Stimulated activated CD4-positive, alpha-beta T cell treated with anti-CD3 and anti-CD28 coated beads, Interleukin-1b, Interleukin-23, amount 100 ng/mL, for 48 hours (primary cell): ENCODE measurements around the gene BUD23.
"Not testable (repeated sequence)": the region's sequence is repeated elsewhere in the genome, so short reads cannot be mapped to it uniquely, and the experiment has no call there.

Experiments
- DNase-seq: peaks from one replicate; pipeline ENCODE4 v3.0.0-alpha.2; 2020

Gene BUD23, protein sequence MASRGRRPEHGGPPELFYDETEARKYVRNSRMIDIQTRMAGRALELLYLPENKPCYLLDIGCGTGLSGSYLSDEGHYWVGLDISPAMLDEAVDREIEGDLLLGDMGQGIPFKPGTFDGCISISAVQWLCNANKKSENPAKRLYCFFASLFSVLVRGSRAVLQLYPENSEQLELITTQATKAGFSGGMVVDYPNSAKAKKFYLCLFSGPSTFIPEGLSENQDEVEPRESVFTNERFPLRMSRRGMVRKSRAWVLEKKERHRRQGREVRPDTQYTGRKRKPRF

DNA sequence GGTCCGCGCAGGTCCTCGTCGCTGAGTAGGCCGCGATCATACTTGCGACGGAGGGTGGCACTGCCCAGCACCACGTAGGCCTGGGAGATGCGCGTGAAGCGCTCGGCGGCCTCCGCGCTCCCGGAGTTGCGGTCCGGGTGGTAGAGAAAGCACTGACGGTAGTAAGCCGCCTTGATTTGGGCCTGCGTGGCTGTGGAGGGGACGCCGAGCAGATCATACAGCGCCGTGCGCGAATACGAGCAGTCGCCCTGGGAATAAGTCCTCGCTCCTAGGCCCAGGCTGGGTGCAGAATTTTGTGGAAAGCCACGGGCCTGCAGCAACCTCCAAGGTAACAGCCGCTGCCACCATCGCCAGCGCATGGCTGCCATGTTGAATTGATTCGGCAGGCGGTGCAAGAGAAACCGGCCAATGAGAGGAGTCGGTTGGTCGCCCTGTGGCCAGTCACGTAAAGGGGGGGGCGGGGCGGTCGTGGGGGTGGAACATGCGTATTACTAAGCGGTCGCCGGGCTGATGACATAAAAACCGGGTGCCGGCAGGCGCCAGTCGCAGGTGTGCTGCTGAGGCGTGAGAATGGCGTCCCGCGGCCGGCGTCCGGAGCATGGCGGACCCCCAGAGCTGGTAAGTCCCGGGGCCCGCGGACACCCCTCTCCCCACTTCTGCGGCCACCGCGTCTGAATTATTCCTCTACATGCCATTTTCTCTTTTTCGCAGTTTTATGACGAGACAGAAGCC, at the start of gene BUD23, which contains the start of gene DNAJC30:
TSS of gene BUD23 (plus strand) at position 542 of the 732 bp plus-strand sequence. CDS start at position 571, 29 bp downstream.
TSS of gene DNAJC30 (minus strand) at position 398 of the 732 bp plus-strand sequence. CDS start at position 368, 30 bp downstream.
- peak; percentile 97 for DNase-seq

- DNase-seq, result no peak
Measured at GRCh38 chr7:73633844-73634243, 49.6 kb upstream of the BUD23 start.

DNA sequence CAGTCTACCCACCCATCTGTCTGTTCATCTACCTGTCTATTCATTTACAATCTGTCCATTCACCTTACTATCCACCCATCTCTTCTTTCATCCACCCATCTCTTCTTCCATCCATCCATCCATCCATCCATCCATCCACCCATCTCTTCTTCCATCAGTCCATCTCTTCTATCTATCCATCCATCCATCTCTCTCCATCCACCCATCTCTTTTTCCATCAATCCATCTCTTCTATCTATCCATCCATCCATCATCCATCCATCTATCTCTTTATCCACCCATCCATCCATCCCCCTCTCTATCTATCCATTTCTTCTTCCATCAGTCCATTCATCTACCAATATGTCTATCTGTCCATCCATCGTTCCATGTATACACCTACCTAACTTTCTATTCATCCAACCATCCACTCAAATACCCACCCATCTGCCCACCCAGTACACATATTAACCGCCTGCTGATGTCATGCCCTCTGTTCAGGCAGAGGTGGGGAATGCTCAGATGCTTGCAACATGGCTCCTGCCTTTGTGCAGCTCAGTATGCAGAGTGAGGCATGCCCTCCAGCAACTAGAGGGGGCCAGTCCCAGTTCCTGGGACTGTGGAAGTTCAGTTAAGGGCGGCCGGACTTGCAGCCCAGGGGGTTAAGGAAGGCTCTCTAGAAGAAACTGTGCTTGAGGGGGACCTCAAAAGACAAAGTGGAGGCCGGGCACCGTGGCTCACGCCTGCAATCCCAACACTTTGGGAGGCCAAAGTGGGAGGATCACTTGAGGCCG, 47.8 kb upstream of the BUD23 start:
- DNase-seq, result no peak

- no peak for DNase-seq
Measured at GRCh38 chr7:73638911-73639310, 44.5 kb upstream of the BUD23 start.

DNA sequence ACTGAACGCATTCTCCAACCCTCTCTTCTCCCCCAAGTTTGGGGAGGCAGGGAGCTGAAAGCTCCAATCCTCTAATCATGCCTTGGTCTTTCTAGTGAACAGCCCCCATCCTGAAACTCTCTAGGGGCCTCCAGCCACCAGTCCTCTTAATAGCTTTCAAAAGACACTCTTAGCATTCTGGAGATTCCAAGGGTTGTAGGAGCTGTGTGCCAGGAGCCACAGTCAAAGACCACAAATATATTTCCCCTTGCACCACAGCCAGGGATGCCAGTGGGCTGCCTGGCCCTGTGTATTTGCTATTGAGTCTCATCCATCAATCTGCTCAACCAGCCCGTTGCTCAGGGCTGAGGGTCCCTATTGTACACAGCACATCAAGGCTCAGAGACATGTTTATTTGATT, 40.6 kb upstream of the BUD23 start:
- DNase-seq, result no peak

- DNase-seq, result no peak
Measured at GRCh38 chr7:73644688-73645286, 38.6 kb upstream of the BUD23 start.

DNA sequence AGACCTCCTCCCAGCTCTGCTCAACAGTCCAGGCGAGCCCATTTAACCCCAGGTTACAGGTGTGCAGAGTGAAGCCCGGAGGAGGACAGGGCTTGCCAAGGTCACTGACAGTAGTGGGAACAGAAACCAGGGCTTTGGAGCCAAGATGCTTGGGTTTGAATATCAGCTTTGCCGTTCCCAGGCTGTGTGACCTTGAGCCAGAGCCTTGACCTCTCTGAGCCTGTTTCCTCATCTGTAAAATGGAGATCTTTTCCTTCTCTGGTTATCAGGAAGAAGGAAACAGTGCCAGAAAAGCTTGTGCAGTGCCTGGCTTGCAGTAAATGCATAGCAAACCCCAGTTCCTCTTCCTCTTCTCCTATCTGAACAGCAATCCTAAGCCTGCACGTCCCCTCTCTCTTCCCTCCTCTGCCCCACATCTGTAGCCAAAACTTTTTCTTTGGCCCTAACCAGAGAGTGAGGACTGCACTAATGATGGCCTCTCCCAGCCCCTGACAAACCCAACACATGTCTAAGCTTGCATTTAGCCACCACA, 37.7 kb upstream of the BUD23 start:
- DNase-seq, result no peak

GRCh38 chr7:73646785-73647724, 36.3 kb upstream of the BUD23 start:
- no peak for DNase-seq

DNA sequence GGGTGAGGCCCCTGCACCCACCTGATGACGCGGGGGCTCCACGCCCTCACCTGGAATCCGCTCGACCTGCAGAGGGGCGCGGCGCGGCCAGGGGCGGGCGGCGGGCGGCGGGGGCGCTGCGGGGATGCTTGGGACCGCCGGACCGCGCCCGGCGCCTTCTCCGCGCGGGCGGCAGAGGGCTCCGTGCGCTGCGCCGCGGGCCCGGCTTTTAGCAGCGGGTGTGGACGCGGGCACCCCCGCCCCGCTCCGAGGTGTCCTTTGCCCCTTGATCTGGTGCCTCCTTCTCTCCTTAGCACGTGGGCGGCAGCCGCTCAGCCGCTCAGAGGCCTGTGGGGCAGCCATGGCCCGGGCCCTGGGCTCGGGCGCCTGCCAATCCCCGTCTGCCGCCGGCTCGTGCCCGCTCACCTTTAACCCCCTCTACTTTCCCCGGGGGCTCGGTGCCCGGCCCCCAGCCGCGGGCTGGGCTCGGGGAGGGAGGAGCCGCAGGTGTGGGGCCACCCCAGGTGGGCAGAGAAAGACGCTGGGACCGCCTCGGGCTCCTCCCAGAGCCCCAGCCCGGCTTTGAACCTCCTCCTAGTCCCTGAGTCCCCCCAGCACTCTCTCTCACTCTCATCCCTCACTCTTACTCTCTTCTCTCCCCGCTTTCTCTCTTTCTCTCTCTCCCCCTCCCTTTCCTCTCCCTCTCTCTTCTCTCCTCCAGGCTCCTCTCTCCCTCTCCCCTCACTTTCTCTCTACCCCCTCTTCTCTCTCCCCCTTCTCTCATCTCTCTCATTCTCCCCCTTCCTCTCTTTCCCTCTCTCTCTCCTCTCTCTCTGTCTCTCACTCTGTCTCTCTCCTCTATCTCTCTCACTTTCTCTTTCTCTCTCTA, 35.4 kb upstream of the BUD23 start:
- no peak for DNase-seq

DNA sequence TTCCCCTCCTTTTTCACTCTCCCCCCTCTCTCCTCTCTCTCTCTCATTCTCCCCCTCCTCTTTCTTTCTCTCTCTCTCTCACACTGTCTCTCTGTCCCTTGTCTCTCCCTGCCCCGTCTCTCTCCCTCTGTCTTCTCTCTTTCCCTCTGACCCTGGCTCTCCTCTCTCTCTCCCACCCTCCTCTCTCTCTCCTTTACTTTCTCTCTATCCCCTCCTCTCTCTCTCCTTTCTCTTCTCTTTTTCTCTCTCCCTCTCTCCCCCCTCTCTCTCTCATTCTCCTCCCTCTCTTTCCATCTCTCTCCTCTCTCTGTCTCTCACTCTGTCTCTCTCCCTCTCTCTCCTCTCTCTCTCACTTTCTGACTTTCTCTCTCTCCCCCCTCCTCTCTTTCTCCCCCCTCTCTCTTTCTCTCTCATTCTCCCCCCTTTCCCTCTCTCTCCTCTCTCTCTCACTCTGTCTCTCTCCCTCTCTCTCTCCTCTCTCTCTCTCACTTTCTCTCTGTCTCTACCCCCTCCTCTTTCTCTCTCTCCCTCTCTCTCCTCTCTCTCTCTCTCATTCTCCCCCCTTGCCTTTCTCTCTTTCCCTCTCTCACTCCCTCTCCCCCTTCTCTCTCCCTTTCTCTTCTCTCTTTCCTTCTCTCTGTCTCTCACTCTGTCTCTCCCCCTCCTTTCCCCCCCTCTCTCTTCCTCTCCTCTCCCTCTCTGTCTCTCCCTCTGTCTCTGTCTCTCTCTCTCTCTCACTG, 34.6 kb upstream of the BUD23 start:
- DNase-seq, result no peak

GRCh38 chr7:73649576-73649975, 33.8 kb upstream of the BUD23 start:
- no peak for DNase-seq

DNA sequence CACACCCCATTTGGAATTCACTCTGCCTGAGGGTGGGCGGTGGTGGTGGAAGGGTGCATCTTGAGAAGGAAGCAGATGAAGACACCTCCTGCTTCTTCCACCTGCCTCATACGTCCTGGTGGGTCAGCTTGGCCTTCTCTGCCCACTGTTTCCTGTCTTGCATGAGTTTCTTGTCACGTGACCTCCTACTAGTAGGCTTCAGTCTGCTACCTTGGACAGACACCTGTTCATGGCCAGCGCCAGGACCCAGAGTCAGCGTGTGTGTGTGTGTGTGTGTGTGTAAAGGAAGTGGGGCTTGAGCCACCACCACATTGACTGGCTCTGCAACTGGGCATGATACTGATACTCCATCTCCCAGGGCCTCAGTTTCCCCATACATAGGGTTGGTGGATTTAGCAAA, 32.9 kb upstream of the BUD23 start:
- DNase-seq, result no peak

DNA sequence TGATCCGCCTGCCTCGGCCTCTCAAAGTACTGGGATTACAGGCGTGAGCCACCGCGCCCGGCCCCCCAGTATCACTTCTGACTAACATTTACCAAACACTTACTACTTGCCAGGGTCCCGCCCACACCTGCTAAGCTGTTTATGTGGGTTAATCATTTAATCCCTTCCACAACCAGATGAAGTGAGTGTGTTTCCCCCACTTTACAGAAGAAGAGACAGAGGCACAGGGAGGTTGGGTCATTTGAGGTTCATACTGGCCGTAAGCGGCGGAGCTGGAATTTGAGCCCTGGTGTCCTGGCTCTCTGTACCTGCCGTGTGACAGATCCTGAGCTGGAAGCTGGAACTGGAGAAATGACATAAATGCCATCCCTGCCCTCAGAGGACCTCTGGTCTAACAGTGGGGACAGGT, 30.9 kb upstream of the BUD23 start:
- no peak for DNase-seq

DNA sequence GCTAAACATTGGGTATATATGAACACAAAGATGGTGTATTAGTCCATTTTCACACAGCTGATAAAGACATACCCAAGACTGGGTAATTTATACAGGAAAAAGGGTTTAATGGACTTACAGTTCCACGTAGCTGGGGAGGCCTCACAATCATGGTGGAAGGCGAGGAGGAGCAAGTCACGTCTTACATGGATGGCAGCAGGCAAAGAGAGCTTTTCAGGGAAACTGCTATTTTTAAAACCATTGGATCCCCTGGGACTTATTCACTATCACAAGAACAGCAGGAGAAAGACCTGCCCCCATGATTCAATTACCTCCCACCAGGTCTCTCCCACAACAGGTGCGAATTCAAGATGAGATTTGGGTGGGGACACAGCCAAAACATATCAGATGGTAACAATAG, 28.1 kb upstream of the BUD23 start:
- DNase-seq, result not testable (repeated sequence)

GRCh38 chr7:73659983-73660382, 23.4 kb upstream of the BUD23 start:
- DNase-seq, result no peak

- DNase-seq, result not testable (repeated sequence)
Measured at GRCh38 chr7:73660594-73660993, 22.8 kb upstream of the BUD23 start.

- DNase-seq, result no peak
Measured at GRCh38 chr7:73663033-73663432, 20.4 kb upstream of the BUD23 start.

DNA sequence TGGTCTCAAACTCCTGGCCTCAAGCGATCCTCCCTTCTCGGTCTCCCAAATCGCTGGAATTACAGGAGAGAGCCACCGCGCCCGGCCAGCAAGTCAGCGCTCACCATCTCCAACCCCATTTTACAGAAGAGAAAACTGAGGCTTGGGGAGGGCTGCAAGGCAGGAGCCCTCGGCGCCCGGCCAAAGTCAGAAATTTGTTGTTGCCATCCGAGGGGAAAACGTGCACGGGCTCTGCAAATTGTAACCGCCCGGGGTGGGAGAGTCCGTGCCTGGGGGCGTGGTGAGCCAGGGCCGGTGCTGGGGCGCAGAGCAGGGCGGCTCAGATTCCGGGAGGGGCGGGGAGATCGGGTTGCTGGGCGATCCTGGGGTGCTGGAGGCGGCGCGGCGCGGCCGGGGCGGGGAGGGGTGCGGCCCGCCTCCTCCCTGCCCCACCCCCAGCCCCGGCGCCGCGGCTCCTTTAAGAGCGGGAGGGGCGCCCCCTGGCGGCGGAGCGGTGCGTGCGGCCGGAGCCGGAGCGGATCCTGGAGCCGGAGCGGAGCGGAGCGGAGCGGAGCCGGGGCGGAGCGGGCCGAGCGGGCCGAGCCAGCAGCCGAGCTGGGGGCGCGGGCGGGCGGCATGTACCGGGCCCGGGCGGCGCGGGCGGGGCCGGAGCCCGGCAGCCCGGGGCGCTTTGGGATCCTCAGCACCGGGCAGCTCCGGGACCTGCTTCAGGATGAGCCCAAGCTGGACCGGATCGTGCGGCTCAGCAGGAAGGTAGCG, 15.9 kb upstream of the BUD23 start, which contains the start of gene VPS37D:
TSS of gene VPS37D (plus strand) at position 488 of the 759 bp plus-strand sequence. CDS start at position 616, 128 bp downstream.
- DNase-seq, result peak; percentile 90
